Spleen (tissue), 7 donors: ENCODE results near the gene ERC1.

Experiments
- CTCF ChIP-seq, 11 experiments: fragments of 200-600 bp in 7 of 11; fragments of 450-650 bp in 4 of 11; sonication (generic) in 4 of 11; IDR thresholded peaks in 8 of 11; conservative IDR thresholded peaks in 3 of 11; 1 replicate in 7 of 11; 2 replicates in 4 of 11; pipeline versions ENCODE4 v1.4.0 to v1.8.0; 2016 to 2021; ENCODE audit warnings: antibody characterized with exemption in 11 of 11, inconsistent platforms in 4 of 11, mild to moderate bottlenecking in 1 of 11
- POLR2AphosphoS5 ChIP-seq, 3 donors: sonication (generic); formaldehyde crosslinking; IDR thresholded peaks; one replicate each; pipeline ENCODE4 v1.5.1; 2017; ENCODE audit warnings: antibody characterized with exemption in 3 of 3
- donor health status: DM: no; HTN: no; CAD: no; lungs with moderate emphysema.
- donor health status: DM: no; HTN: no; CAD: no.
- donor health status: DM: no; HTN: no; CAD: no.

- TF ChIP-seq CTCF (IDR thresholded peaks at IDR 0.05 in 8 of 11, conservative IDR thresholded peaks at IDR 0.05 in 3 of 11) (no peak), POLR2AphosphoS5 (IDR thresholded peaks at IDR 0.05) (no peak)
Measured at GRCh38 chr12:1091350-1091749, 100.3 kb downstream of the ERC1 start.
